ENCODE data around the gene CAVIN1.
A peak's percentile ranks its signal among the peaks of the same experiment; 100 is the strongest.
"Not testable (repeated sequence)": the region's sequence is repeated elsewhere in the genome, so short reads cannot be mapped to it uniquely, and the experiment has no call there.

The CAVIN1 gene

DNA sequence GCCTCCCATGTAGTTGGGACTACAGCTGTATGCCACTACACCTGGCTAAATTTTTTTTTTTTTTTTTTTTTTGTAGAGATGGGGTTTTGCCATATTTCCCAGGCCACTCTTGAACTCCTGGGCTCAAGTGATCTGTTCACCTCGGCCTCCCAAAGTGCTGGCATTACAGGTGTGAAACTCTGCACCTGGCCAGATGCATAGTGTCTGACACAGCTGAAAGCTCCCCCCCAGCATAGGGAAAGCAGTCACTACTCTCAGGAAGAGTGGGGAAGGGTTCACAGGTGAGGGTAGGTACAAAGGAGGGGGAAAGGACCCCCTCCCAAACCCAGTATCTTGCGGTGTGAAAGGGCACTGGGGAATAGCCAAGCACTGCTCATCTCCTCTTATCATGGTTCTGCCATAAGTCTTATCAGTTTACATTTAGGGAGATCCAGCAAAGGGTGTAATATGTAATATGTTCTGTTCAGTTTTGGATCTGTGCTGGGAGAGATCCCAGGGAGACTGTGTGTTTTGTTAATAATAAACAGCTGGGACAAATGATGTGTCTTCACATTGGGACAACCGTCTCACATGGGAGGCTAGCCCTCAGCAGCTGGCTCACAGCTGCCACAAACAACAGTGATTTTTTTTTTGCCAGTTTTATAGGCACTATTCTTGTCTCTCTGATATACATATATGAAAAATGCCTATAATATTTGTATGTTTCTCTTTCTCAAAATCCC is 6.8 kb upstream of the CAVIN1 start:
- no peak for DNase-seq

DNA sequence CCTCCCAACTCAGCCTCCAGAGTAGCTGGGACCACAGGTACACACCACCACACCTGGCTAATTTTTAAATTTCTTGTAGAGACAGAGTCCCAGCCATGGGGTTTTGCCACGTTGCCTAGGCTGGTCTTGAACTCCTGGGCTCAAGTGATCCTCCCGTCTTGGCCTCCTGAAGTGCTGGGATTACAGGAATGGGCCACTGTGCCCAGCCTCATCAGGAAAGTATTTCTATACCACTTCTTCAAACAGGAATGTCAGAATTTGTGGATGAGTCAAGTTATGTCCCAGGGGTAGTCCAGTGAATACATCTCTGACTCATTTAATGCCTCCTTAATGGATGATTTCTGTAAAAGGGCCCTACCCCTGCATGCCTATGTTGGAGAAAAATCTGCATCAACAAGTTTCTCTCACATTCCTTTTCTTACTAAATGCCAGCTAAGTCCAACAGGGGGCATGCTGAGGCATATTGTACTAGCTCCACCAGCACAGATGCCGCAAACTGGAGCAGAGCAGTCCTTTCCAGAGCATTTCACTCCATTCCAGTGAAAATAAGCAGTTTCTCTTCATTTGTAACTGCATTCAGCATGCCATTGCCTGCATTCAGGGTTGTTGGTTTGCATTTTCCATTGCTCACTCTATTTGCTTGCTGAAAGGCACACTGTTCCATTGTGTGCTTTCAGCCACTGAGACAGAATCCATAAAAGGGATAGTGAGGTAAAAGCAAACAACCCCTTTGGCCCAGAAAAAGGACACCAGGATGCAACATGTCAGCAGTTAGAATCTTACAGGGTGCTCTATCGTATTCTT is 5.3 kb upstream of the CAVIN1 start:
- peak; percentile 73 for DNase-seq

DNA sequence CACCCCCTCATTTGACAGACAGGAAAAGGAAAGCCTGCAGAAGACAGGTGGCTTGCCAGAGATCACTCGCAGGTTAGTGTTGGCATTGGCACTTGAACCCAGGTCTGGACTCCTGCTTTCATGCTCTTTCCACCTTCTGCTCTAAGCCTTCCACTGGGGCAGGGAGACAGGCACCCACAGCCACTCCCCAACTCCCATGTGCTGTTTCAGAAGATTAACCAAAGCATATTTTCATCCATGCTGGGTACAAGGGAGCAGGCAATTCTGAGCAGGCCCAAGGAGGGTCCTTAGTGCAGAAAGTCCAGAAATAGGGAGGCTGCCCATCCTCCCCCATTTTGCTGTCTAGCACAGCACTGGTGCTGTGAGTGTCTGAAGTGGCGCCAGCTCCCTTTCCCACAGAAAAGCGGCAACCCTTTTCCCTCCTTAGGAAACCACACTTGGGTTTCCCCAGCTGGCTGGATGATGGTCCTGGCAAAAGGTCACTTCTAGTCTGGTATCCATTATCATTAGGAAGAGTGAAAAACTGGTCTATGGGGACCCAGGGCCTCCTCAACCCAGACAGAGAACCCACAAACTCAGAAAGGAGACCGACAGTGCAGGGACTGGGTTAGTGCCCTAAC is 2.0 kb upstream of the CAVIN1 start:
- peak; percentile 62 for DNase-seq

DNA sequence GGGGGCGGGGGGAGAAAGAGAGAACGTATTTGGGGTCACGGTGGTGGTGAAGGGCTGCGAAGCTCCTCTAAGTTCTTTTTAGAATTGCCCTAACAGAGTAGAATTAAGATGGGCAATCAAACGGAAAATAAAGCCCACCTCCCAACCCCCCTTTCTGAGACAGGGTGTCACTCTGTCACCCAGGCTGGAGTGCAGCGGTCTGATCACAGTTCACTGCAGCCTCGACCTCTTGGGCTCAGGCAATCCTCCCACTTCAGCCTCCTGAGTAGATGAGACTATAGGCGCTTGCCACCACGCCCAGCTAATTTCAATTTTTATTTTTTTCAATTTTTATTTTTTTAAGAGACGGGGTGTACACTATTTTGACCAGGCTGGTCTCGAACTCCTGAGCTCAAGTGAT is 710 bp upstream of the CAVIN1 start:
- DNase-seq = no peak

DNA sequence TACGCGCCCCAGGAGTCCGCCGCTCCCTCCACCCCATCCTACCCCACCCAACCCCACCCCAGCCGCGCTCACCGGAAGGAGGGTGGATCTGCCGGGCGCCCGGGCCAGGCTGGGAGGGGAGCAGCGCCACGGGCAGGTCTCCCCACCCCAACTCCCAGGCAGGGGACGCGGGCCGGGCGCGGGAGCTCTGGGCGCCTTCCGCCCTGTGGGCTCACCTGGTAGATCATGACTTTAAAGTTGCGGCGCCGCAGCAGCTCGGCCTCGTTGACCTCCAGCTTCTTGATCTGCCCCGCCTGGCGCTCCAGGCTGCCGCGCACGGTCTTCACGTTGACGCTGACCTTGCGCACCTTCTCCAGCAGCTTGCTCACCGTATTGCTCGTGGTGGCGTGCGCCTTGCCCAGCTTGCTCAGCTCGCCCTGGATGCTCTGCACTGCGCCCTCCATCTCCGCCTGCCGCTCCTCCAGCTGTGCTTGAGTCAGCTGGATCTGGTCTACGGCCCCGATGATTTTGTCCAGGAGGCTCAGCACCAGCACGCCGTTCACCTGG is 571 bp downstream of the CAVIN1 start:
- peak; percentile 56 for DNase-seq

DNA sequence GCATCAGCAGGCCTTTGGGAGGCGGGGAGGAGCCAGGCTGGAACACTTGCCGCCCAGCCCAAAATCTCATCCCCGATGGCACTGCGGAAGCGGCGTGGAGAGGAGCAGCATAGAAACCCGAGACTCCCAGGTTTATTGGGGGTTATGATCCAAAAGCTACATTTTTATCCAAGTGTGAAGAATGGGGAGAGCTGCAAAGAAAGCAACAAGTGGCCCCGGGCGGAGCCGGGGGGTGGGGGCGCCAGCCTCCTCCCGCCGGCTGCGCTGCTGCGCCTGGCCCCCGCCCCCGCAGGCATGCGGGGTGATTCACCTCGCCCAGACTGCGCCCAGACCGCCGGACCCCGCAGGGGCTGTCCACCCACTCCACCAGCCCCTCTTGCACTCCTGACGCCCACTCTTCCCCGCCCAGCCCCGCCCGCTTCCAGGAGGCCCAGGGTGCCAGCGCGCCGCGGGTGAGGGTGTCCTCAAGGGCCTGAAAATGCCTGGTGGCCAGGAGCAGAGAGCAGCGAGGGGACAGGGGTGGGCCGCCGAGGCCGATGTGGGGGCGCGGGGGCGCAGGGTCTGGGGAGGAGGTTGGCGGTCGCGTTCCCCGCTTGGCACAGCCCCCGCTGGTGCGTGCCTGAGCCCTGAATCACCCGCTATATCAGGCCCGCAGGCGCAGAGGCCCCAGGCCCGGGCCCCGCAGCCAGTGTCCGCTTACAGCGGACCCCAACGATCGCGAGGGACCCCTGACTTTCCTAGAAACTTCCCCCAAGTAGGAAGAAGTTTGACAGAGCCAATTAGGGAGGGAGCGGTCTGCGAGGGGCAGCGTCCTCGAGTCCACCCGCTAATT is 1.3 kb downstream of the CAVIN1 start:
- DNase-seq = peak; percentile 69

DNA sequence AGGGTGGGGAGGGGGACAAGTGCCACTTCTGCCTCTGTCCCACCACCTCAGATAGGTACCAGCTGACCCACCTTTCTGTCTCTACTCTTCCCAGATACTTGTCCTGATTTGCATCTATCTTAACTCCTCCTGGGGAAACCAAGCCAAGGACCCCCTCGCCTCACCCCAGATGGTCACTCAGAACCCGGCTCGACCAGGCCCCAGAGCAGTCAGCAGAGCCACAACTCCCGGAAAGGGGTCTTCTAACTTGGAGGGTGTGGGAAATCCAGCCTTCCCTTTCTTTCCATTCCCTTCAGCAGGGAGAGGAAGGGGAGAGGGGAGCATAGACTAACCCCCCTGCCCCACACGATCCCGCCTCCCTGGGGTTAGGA is 1.9 kb downstream of the CAVIN1 start:
- DNase-seq = no peak

DNA sequence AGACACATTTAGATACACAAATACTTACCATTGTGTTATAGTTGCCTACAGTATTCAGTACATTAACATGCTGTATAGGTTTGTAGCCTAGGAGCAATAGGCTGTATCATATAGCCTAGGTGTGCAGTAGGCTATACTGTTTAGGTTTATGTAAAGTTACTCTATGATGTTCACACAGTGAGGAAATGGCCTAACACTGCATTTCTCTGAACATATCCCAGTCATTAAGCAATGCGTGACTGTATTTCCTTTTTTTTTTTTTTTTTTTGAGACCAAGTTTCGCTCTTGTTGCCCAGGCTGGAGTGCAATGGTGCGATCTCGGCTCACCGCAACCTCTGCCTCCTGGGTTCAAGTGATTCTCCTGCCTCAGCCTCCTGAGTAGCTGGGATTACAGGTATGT is 5.1 kb downstream of the CAVIN1 start:
- not testable (repeated sequence) for DNase-seq

DNA sequence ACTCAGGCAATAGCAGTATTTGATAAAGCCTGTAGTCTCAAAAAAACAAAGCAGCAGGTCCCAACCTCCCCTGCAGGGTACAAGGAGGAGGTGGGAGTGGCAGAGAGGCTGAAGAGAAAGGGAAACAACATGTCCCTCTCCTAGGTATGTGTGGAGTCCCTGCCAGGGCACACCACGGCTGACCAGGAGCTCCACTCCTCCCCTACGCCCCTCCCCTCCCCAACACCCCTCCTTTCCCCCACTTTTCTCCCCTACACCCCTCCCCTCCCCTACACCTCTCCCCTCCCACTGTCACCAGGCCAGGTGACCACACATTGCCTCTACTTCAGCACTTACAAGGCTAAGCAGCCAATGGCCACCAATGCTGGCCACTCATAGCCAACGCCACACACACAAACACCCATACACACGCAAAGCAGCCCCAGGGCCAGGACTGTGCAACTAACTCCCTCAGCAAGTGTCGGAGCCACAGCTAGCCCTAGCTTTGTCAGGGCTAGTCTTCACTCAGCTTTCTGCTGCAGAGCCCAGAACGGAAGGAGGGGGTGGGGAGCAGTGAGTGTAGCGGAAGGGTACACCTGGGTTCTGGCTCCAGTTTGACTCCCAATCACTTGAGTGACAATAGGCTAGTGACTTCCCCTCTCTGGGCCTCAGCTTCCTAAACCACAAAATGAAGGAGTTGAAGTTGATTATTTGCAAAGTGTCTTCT is 8.2 kb downstream of the CAVIN1 start:
- DNase-seq = no peak

DNA sequence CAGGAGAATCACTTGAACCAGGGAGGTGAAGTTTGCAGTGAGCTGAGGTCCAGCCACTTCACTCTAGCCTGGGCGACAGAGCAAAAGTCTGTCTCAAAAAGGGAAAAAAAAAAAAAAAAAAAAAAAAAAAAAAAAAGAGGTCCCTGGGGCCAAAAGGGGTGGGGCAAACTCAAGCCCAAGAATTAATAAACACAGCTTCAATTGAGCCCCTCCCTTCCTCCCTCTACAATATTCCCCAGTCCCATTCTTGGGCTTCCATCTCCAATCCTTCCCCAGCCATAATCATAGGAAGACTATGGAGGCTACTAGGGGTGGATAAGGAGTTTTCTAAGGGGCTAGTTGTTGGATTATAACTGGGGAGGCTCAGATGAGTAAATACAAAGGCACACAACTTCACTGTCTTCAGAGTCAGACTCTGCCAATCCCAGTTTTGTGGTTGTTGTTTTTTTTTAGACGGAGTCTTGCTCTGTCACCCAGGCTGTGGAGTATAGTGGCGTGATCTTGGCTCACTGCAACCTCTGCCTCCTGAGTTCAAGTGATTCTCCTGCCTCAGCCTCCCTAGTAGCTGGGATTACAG is 9.5 kb downstream of the CAVIN1 start:
- DNase-seq = no peak

DNA sequence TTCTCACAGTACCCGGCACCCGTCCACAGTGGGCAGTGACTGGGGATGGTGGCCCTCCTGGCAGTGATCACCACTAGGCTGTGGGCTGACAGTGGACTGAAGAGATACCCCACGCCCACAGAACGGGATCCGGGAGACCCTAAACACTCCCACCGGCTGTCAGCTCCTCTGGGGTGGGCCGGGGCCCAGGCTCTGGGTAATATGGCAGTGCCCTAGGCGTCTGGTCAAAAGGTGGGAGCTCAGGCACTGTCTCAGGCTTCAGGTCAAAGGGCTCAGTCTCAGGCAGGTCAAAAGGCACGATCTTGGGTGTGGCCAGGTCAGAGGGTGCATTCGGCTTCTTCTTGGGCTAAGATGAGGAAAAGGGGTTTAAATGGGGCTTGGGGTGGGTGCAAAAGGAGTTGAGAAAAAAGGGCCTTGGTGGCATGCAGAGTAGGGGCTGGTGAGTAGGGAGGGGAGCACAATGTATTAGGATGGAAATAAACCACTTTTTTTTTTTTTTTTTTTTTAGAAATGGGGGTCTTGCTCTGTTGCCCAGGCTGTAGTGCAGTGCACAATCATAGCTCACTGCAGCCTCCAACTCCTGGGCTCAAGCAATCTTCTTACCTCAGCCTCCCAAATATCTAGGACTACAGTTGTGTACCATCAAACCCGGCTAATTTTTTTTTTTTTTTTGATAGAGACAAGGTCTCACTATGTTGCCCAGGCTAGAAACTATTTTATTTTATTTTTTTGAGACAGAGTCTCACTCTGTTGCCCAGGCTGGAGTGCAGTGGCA is 11.0 kb downstream of the CAVIN1 start:
- no peak for DNase-seq

DNA sequence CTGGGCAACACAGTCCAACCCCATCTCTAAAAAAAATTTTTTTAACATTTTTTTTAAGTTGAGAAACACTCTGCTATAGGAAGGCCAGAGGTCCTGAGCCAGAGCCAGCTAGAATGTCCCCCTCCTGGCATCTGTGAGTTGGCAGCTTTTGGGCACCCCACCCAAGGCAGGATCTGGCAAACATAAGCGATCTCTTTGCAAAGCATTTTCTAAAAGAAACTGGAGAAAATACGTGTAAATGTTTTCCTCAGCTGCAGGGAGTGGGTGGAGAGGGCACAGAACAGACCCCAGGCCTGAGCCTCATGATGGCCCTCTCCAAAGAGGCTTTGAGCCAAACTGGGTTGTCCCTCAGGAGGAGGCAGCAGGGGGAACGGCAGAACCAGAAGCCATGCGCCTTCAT is 11.7 kb downstream of the CAVIN1 start:
- DNase-seq = no peak

DNA sequence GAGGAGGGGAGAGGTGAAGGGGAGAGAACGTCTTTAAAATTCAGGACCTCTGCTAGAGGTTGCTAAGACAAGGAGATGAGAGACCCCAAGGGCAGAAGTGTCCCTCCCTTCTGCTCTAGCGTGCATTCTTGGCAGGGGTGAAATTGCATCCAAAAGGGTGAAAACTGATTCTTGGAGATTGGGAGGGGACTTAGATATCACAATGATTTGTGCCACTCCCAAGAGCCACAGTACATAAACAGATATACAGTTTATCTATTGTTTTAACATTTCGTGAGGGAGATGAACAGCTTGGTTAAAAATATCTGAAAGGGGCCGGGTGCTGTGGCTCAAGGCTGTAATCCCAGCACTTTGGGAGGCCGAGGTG is 12.8 kb downstream of the CAVIN1 start:
- no peak for DNase-seq

DNA sequence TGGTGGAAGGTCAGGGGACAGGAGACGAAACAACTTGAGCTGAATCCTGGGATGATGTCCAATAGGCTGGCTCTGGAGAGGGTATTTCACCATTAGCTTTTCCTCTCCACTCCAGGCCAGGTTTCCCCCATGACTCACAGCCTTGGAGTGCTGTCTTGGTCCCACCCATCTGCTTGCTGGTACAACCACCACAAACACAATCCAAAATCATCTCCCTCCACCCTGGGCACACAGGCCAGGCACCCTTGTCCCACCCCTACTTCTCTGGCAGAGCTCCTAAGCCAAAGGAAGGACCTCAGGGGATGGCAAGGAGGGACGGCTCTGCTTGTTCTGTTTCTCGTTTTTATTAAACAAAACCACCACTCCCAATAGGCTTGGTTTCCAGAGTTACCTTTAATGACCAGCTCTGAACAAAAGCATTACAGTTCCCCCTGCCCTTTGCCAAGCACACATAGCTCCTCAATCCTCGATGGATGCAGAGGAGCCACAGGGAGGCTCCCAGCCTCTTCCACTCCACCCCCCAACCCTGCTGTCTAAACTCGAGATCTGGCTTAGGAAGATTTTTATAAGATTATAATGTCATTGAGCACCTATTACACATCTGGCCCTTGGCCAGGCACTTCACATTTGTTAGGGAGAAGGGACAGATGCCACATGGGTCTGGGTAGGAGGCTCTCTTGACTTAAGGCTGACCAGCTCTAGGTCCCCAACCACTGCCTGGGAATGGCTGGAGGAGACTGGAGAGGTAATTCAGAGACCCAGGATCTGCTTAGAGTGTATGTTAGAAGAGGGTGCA is 13.3 kb downstream of the CAVIN1 start:
- DNase-seq = peak; percentile 61

DNA sequence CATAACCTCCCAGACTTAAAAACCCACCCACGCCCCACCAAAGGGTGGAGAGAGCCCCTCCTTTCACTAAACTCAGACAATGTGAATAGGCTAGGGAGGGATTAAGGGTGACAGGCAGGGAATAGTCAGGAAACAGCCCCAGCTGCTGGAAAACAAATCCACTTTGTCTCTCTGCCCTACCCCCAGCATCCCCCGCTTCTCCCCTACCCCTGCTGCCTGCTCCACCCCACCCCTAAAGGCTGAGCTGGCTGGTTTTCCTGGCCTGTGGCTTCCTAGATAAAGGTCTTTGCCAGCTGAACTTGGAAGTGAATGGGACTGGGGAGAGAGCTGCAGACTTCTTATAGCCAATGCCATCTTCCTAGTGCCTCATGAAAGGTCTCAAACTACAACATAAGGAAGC is 15.0 kb downstream of the CAVIN1 start:
- peak; percentile 68 for DNase-seq

DNA sequence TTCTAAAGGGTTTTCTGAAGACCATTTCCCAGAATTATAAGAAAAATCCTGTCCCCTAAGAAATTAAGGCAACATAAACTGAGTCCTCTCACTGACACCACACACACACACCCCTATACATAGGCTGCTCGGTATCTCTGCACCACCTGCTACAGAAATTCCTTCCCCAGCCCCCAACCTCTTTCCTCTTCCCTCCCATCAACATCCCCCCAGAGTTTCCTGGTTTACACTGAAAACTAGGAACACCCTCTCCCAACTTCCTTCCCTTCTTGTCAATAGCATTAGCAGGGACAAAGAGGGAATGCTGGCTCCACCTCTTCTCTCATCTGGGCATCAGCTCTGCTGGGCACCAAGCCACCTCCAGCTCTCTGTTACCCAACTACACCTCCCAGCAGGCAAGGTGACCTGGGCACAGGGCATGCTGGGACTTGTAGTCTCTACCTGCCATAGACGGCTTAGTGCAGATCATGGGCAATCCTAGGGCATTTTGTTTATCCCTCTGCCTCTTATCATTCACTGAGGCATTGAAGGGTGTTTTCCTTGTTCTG is 15.7 kb downstream of the CAVIN1 start:
- DNase-seq = peak; percentile 83

DNA sequence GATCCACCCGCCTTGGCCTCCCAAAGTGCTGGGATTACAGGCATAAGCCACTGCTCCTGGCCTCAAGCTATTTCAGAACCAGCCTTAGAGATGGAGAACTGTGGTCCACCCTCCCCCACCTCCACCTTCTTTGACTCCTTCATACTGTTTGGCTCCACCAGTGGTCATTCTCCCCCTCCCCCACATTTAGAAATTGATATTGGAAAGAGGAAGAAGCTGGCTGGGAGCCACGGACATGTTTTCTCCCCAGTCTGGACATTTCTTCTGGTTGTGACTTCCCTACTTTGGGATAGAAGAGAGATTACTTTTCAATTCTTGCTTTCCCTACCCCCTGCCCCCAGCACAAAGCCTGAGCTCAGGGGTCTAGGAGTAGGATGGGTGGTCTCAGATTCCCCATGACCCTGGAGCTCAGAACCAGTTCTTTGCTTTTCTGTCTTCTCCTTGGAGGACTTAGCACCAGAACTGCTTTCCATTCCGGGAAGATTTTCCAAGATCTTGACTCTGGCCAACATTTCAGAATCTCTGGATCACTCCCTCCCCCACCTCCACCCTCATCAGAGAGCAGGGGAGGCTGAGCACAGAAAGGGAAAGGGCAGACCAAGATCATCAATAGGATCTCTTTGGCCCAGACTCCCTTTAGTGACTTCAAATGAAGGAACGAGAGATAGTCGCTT is 16.3 kb downstream of the CAVIN1 start:
- no peak for DNase-seq

DNA sequence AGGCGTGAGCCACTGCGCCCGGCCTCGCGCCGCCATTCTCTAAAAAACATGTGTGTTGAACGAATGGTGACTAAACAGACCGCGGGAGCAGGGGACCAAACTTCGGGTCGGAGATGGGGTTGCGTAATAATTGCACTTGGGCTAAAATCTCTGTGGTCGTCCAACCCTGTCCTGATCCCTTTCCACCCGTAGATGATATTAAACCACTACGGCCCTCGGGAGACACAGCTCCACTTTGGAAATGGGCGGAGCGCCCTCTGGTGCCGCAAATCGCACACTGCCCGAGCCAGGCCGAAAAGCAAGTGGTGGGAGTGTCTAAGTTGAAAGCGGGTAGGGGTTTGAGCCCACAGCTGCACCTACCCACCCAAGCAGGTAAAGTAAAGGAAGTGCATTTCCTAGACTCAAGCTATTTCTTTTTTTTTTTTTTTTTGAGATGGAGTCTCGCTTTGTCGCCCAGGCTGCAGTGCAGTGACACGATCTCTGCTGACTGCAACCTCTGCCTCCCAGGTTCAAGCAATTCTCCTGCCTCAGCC is 17.0 kb downstream of the CAVIN1 start:
- DNase-seq = peak; percentile 85

DNA sequence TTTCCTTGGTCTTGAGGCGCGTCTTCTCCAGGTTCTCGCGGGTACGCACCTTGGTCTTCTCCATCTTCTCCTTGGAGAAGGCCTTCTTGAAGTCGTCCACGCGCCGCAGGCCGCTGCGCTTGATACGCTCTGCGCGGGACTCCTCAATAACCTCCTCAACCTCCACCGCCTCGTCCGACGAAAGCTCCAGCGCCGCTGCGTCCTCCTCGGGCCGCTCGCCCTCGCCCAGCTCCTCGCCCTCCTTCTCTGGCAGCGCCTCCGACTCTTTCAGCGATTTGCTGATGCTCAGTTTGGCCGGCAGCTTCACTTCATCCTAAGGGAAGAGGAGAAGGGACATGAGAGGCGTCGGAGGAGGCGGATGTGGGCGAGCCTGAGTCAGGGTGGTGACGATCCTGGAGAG is 18.0 kb downstream of the CAVIN1 start:
- DNase-seq = no peak

Data from femur (tissue), 1 donor.